ENCODE data around the gene NXPH3. TPM values are rescaled to one million over a fixed set of nuclear protein-coding genes. Genes with fewer than 3 reads are reported as not detected.

Gene NXPH3
- total RNA-seq, 1 donor from 2014 or later, result not detected

DNA sequence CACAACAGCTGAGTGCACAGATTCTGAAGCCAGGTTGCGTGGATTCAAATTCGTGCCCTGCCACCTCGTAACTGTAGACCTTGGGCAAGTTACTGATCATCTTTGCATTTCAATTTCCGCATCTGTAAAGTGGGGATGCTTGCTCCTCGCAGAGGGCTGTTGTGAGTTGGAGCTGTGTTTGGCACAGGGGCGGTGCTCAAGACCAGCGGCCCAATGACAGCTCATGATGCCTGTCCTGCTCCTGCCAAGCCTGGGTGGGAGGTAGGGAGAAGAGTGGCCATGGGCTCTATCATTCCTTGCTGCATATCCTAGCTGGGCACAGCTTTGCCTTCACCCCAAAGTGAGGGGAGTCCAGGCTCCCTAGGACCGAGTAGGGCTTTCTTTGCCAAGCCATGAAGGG lies 12.6 kb downstream of the NXPH3 start:
- no peak for FAIRE-seq
- TF ChIP-seq, protein P1, sequence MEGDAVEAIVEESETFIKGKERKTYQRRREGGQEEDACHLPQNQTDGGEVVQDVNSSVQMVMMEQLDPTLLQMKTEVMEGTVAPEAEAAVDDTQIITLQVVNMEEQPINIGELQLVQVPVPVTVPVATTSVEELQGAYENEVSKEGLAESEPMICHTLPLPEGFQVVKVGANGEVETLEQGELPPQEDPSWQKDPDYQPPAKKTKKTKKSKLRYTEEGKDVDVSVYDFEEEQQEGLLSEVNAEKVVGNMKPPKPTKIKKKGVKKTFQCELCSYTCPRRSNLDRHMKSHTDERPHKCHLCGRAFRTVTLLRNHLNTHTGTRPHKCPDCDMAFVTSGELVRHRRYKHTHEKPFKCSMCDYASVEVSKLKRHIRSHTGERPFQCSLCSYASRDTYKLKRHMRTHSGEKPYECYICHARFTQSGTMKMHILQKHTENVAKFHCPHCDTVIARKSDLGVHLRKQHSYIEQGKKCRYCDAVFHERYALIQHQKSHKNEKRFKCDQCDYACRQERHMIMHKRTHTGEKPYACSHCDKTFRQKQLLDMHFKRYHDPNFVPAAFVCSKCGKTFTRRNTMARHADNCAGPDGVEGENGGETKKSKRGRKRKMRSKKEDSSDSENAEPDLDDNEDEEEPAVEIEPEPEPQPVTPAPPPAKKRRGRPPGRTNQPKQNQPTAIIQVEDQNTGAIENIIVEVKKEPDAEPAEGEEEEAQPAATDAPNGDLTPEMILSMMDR (IDR thresholded peaks at IDR 0.05; ENCODE audit: insufficient read depth, low read length, severe bottlenecking), result no peak

DNA sequence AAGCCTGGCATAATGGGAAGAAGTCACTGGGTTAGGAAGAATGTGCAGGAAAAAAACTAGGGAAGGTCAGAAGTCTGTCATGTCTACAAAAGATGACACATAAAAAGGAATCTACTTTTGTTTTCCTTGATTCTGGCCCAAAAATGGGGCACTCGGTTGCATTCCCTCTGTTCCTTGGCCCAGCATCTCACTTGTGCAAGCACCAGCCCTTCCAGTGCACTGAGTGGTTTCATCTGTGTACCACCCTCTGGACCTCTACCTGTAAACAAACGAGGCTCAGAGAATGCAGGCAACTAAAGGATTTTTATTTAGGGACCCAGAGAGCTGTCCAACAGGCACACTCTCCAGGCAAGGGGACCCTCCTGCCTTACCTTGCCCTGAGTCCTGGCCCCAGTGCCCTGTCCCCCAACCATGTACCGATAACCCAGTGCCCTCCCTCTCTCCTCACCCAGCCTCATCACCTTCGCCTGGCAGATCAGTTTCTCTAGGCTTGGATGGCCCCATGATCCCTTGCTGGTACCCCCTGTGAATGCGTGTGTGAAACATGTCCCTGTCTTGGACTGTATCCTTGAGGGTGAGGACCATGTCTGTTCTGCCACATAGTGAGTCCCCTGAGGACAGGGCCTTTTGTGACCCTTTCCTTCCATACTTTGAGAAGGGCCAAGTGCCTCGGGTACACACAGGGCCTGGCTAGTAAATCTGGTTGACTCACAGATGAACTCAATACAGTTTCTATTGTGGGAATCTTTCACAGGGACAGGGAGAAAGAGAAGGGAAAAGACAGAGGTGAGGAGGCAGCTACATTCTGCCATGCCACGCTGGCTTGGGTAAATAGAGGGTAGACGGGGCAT lies 13.3 kb downstream of the NXPH3 start:
- Histone ChIP-seq H3K36me3 (ENCODE audit: control insufficient read depth, insufficient read depth, low read length) (no peaks in the 10 kb centered on the region), H3K4me3 (ENCODE audit: low read depth, low read length) (no peak overlapping the region), H3K27me3 (ENCODE audit: control insufficient read depth, insufficient read depth, low read length) (no peaks in the 10 kb centered on the region)
- FAIRE-seq (peak; percentile 86), DNase-seq (ENCODE audit: low read depth) (no peak)
- TF ChIP-seq, protein P1 (IDR thresholded peaks at IDR 0.05; ENCODE audit: insufficient read depth, low read length, severe bottlenecking), result no peak

More for the DNA sequence above, 12.6 kb downstream of the NXPH3 start:
- Histone ChIP-seq H3K36me3 (ENCODE audit: control insufficient read depth, insufficient read depth, low read length) (no peaks in the 10 kb centered on the region), H3K27me3 (ENCODE audit: control insufficient read depth, insufficient read depth, low read length) (no peaks in the 10 kb centered on the region), H3K4me3 (ENCODE audit: low read depth, low read length) (no peak overlapping the region)
- no peak for DNase-seq (ENCODE audit: low read depth)

DNA sequence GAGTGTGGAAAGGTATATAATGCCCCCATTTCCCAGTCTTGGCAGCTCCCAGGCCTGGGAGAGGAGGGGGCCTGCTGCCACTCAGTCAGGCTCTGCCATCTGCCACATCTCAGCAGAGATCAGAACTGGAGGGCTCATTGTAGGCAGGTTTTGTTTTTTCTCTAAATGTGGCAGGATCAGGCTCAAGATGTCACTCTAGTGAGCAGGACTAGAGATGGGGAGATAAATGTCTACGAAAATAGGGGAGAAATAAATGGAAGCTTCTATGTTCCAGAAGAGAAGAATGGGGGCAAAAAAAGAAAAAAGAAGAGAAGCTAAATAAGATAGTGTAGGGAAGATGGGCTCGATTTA lies 13.9 kb downstream of the NXPH3 start:
- Histone ChIP-seq H3K27me3 (ENCODE audit: control insufficient read depth, insufficient read depth, low read length) (no peaks in the 10 kb centered on the region), H3K36me3 (ENCODE audit: control insufficient read depth, insufficient read depth, low read length) (no peaks in the 10 kb centered on the region), H3K4me3 (ENCODE audit: low read depth, low read length) (no peak overlapping the region)
- TF ChIP-seq, protein P1 (IDR thresholded peaks at IDR 0.05; ENCODE audit: insufficient read depth, low read length, severe bottlenecking), result no peak
- DNase-seq (ENCODE audit: low read depth) (no peak), FAIRE-seq (no peak)

DNA sequence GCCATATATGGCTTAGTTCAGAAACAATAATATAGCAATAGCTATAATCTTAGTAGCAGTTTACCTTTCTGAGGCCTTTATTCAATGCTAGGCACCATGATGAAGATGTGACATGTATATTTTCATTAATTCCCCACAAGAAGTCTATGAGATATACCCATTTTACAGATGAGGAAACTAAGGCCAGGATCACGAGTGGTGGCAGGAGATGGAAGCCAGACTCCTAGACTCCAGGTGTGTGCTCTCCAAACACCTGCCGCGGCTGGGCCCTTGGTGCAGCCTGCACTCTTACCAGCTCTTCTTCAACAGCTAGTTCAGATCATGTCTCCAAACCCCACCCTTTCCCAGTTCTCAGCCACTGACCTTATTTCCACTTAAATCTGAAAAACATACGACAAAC lies 15.2 kb downstream of the NXPH3 start:
- TF ChIP-seq, protein P1 (IDR thresholded peaks at IDR 0.05; ENCODE audit: insufficient read depth, low read length, severe bottlenecking), result no peak
- no peaks in the 10 kb centered on the region for H3K27me3 ChIP-seq (ENCODE audit: control insufficient read depth, insufficient read depth, low read length)
- H3K4me3 ChIP-seq (ENCODE audit: low read depth, low read length), result no peak overlapping the region
- FAIRE-seq (no peak), DNase-seq (ENCODE audit: low read depth) (no peak)
- H3K36me3 ChIP-seq (ENCODE audit: control insufficient read depth, insufficient read depth, low read length), result no peaks in the 10 kb centered on the region

DNA sequence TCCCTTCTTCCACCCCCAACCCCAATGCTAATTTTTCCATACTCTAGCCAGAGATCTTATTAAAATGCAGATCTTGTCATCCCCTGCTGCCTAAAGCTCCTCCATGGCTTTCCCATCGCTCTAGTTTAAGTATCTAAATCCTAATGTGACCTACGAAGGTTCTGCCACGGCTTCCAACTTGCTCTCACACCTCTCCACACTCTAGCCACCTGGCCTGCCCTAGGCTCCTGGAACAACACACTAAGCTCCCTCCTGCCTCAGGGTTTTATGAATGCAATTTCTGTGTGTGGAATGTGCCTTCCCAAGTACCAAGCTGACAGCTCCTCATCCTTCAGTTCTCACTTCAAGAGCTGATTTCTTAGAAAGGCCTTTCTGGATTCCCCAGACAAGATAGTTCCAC lies 16.6 kb downstream of the NXPH3 start:
- Histone ChIP-seq H3K4me3 (ENCODE audit: low read depth, low read length) (no peak overlapping the region), H3K36me3 (ENCODE audit: control insufficient read depth, insufficient read depth, low read length) (peaks cover 1% of the 10 kb centered on the region), H3K27me3 (ENCODE audit: control insufficient read depth, insufficient read depth, low read length) (no peaks in the 10 kb centered on the region)
- DNase-seq (ENCODE audit: low read depth) (no peak), FAIRE-seq (no peak)
- TF ChIP-seq, protein P1 (IDR thresholded peaks at IDR 0.05; ENCODE audit: insufficient read depth, low read length, severe bottlenecking), result no peak

DNA sequence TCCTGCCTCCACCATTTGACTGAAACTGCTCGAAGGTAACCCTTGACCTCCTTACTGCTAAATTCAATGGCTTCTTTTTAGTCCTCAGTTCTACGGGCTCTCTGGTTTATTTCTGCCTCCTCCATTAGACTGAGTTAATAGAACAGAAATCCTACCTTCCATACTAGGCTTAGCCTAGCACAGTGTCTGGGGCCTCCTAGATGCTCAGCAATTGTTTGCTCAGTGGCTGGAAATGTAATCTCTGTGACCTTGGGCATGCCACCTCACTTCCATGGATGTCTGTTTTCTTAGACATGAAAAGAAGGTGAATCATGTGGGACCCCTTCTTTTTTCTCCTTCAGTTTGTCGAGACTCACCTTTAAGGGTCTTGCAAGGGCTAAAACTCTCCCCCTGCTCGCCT lies 19.7 kb downstream of the NXPH3 start:
- Histone ChIP-seq H3K36me3 (ENCODE audit: control insufficient read depth, insufficient read depth, low read length) (peaks cover 5% of the 10 kb centered on the region), H3K4me3 (ENCODE audit: low read depth, low read length) (no peak overlapping the region), H3K27me3 (ENCODE audit: control insufficient read depth, insufficient read depth, low read length) (no peaks in the 10 kb centered on the region)
- TF ChIP-seq, protein P1 (IDR thresholded peaks at IDR 0.05; ENCODE audit: insufficient read depth, low read length, severe bottlenecking), result no peak
- FAIRE-seq (no peak), DNase-seq (ENCODE audit: low read depth) (no peak)
